Measurements from ENCODE around the gene ST6GALNAC3.

Gene ST6GALNAC3

GRCh38 chr1:76269155-76269554 lies 194.6 kb downstream of the ST6GALNAC3 start:
- no peaks in the 10 kb centered on the region for H3K27me3 ChIP-seq (ENCODE audit: control insufficient read depth, insufficient read depth, low read length)
- no peaks in the 10 kb centered on the region for H3K9me3 ChIP-seq (ENCODE audit: control insufficient read depth, insufficient read depth, low read length)
- H3K27ac ChIP-seq (ENCODE audit: low read length), result no peak overlapping the region
- no peaks in the 10 kb centered on the region for H3K36me3 ChIP-seq (ENCODE audit: control insufficient read depth, insufficient read depth, low read length)
- H3K4me1 ChIP-seq (ENCODE audit: control insufficient read depth, insufficient read depth, low read length), result no peaks in the 10 kb centered on the region; the same call in 1 of the 2 replicates
- H3K4me3 ChIP-seq (ENCODE audit: low read length), result no peak overlapping the region
- no peak for DNase-seq (ENCODE audit: low read depth, low spot score)
- no CpG with 5 or more reads among the region's 2 CpGs for WGBS (ENCODE audit: insufficient coverage, insufficient read length)

DNA sequence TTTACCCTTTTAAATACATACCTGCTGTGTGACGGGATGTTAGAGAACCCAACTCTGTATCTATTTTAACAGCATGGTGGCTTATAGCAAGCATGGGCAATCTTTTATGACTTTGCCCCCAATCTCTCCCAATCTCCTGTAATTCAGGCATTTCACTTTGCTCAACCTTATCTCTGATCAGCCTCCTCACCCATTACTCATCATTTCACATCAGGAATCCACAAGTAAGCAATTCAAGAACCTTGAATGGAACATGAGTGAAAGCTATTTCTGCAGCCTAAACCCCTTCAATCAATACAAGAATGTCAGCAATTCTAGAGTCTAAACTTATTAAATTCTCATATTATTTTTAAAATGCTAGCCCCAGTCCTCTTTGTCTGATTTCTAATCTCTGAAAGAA lies 199.8 kb downstream of the ST6GALNAC3 start:
- no peak for DNase-seq (ENCODE audit: low read depth, low spot score)
- H3K9me3 ChIP-seq (ENCODE audit: control insufficient read depth, insufficient read depth, low read length), result no peaks in the 10 kb centered on the region
- H3K27ac ChIP-seq (ENCODE audit: low read length), result no peak overlapping the region
- no peak overlapping the region for H3K4me3 ChIP-seq (ENCODE audit: low read length)
- no CpG with 5 or more reads among the region's 1 CpG for WGBS (ENCODE audit: insufficient coverage, insufficient read length)
- no peaks in the 10 kb centered on the region for H3K36me3 ChIP-seq (ENCODE audit: control insufficient read depth, insufficient read depth, low read length)
- H3K27me3 ChIP-seq (ENCODE audit: control insufficient read depth, insufficient read depth, low read length), result no peaks in the 10 kb centered on the region
- no peaks in the 10 kb centered on the region for H3K4me1 ChIP-seq (ENCODE audit: control insufficient read depth, insufficient read depth, low read length)

GRCh38 chr1:76274718-76275117 lies 200.2 kb downstream of the ST6GALNAC3 start:
- H3K9me3 ChIP-seq (ENCODE audit: control insufficient read depth, insufficient read depth, low read length), result no peaks in the 10 kb centered on the region
- DNase-seq (ENCODE audit: low read depth, low spot score), result no peak
- no peaks in the 10 kb centered on the region for H3K36me3 ChIP-seq (ENCODE audit: control insufficient read depth, insufficient read depth, low read length)
- WGBS (ENCODE audit: insufficient coverage, insufficient read length), result no CpG with 5 or more reads among the region's 3 CpGs
- no peaks in the 10 kb centered on the region for H3K4me1 ChIP-seq (ENCODE audit: control insufficient read depth, insufficient read depth, low read length)
- no peak overlapping the region for H3K4me3 ChIP-seq (ENCODE audit: low read length)
- no peak overlapping the region for H3K27ac ChIP-seq (ENCODE audit: low read length)
- no peaks in the 10 kb centered on the region for H3K27me3 ChIP-seq (ENCODE audit: control insufficient read depth, insufficient read depth, low read length)

DNA sequence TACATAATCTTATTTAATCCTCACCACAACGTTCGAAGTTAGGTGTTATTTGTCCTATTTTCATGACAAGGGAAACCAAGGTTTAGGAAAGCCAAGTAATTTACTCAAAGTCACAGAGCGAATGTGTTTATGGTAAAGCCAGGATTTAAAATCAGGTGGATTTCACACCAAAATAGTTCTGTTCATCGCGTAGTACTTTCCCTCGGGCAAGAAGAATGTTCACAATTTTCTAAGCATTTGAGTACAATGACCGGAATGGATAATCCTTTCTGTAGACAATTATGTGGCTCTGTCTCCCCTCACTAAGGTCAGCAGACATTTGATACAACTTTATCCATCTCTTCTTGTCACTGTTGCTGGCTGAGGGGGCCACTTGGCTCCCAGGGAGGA lies 204.2 kb downstream of the ST6GALNAC3 start:
- Histone ChIP-seq H3K4me3 (ENCODE audit: low read length) (no peak overlapping the region), H3K27ac (ENCODE audit: low read length) (no peak overlapping the region), H3K9me3 (ENCODE audit: control insufficient read depth, insufficient read depth, low read length) (no peaks in the 10 kb centered on the region), H3K36me3 (ENCODE audit: control insufficient read depth, insufficient read depth, low read length) (no peaks in the 10 kb centered on the region), H3K4me1 (ENCODE audit: control insufficient read depth, insufficient read depth, low read length) (no peaks in the 10 kb centered on the region), H3K27me3 (ENCODE audit: control insufficient read depth, insufficient read depth, low read length) (no peaks in the 10 kb centered on the region)
- no peak for DNase-seq (ENCODE audit: low read depth, low spot score)
- WGBS (ENCODE audit: insufficient coverage, insufficient read length), result no CpG with 5 or more reads among the region's 7 CpGs

DNA sequence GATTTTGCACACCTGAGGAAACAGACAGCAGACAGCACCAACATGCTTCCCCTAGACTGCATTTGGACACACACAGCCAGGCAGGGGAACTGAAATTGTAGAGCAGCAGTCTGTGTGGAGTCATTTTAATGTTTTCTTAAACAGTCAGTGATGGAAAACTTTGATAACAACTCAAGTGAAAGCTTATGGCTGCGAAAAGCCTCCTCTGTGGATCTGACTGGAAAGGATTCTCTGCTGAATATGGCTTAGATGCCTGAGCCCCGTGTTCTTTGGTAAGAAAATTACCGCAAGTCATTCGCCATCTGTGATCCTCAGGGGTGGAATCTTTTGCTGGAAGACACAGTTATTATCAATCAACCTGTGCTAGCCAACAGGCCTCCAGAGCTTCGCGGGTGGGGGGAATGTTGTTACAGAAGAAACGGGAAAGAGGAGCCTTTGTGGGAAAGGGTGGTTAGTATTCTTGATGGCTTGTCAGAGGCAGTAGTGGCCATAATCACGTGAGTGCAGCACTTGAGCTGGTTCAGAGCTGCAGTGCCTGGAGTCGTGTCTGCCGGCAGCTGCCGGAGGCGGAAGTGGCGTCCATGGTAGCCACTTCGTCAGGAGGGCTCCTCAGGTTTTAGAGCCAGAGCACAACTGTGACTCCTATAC lies 204.7 kb downstream of the ST6GALNAC3 start:
- Histone ChIP-seq H3K27ac (ENCODE audit: low read length) (no peak overlapping the region), H3K36me3 (ENCODE audit: control insufficient read depth, insufficient read depth, low read length) (no peaks in the 10 kb centered on the region), H3K9me3 (ENCODE audit: control insufficient read depth, insufficient read depth, low read length) (no peaks in the 10 kb centered on the region), H3K27me3 (ENCODE audit: control insufficient read depth, insufficient read depth, low read length) (no peaks in the 10 kb centered on the region), H3K4me1 (ENCODE audit: control insufficient read depth, insufficient read depth, low read length) (no peaks in the 10 kb centered on the region), H3K4me3 (ENCODE audit: low read length) (no peak overlapping the region)
- DNase-seq (ENCODE audit: low read depth, low spot score), result no peak
- no CpG with 5 or more reads among the region's 14 CpGs for WGBS (ENCODE audit: insufficient coverage, insufficient read length)

- no CpG with 5 or more reads among the region's 2 CpGs for WGBS (ENCODE audit: insufficient coverage, insufficient read length)
- Histone ChIP-seq H3K27ac (ENCODE audit: low read length) (no peak overlapping the region), H3K36me3 (ENCODE audit: control insufficient read depth, insufficient read depth, low read length) (no peaks in the 10 kb centered on the region), H3K4me3 (ENCODE audit: low read length) (no peak overlapping the region), H3K27me3 (ENCODE audit: control insufficient read depth, insufficient read depth, low read length) (no peaks in the 10 kb centered on the region), H3K9me3 (ENCODE audit: control insufficient read depth, insufficient read depth, low read length) (no peaks in the 10 kb centered on the region), H3K4me1 (ENCODE audit: control insufficient read depth, insufficient read depth, low read length) (peaks cover 2% of the 10 kb centered on the region; the same call in 1 of the 2 replicates)
- no peak for DNase-seq (ENCODE audit: low read depth, low spot score)
These were observed 206.8 kb downstream of the ST6GALNAC3 start for GRCh38 chr1:76281306-76281705.

DNA sequence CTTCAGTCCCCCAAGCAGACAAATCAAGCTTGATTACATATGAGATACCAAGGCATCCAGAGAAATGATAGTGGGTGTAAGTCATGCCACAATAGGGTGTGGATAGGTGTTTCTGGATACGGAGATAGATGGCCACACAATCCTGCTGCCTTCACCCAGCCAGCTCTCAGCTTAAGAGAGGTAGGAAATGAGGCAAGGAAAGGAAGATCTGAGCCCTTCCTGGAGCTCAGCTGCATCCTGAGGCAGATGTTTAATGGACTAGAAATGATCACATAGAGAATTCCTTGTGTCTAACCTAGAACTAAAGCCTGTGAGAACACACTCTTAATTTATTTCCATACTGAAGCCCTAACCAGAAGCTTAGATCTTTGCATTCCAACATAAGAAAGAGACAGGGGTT lies 210.3 kb downstream of the ST6GALNAC3 start:
- no peaks in the 10 kb centered on the region for H3K9me3 ChIP-seq (ENCODE audit: control insufficient read depth, insufficient read depth, low read length)
- WGBS (ENCODE audit: insufficient coverage, insufficient read length), result no CpG with 5 or more reads among the region's 1 CpG
- no peak overlapping the region for H3K27ac ChIP-seq (ENCODE audit: low read length)
- DNase-seq (ENCODE audit: low read depth, low spot score), result no peak
- H3K36me3 ChIP-seq (ENCODE audit: control insufficient read depth, insufficient read depth, low read length), result no peaks in the 10 kb centered on the region
- no peaks in the 10 kb centered on the region for H3K27me3 ChIP-seq (ENCODE audit: control insufficient read depth, insufficient read depth, low read length)
- peaks cover 2% of the 10 kb centered on the region; the same call in 1 of the 2 replicates for H3K4me1 ChIP-seq (ENCODE audit: control insufficient read depth, insufficient read depth, low read length)
- H3K4me3 ChIP-seq (ENCODE audit: low read length), result no peak overlapping the region

GRCh38 chr1:76285578-76286135 lies 211.1 kb downstream of the ST6GALNAC3 start:
- Histone ChIP-seq H3K4me3 (ENCODE audit: low read length) (no peak overlapping the region), H3K9me3 (ENCODE audit: control insufficient read depth, insufficient read depth, low read length) (no peaks in the 10 kb centered on the region), H3K4me1 (ENCODE audit: control insufficient read depth, insufficient read depth, low read length) (peaks cover 3% of the 10 kb centered on the region), H3K27ac (ENCODE audit: low read length) (no peak overlapping the region), H3K27me3 (ENCODE audit: control insufficient read depth, insufficient read depth, low read length) (no peaks in the 10 kb centered on the region), H3K36me3 (ENCODE audit: control insufficient read depth, insufficient read depth, low read length) (no peaks in the 10 kb centered on the region)
- no peak for DNase-seq (ENCODE audit: low read depth, low spot score)
- no CpG with 5 or more reads among the region's 4 CpGs for WGBS (ENCODE audit: insufficient coverage, insufficient read length)

DNA sequence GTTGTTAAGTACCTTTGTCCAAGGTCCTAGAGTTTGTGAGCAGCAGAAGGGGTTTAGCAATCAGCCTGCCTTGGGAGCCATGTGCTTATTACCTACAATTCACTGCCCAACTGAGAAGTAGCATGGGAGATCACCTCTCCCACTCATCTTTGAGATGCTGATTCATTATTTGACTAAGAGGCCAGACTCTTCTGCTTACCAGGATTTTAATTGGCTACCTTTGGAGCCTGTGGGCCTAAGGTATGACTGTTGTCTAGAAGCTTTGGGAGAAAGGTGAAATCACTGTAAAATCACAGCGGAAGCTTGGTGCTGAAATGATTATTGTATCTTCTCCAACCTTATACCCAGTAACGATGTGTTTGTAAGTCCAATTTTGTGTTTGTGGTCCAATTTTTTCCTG lies 213.4 kb downstream of the ST6GALNAC3 start:
- no CpG with 5 or more reads among the region's 2 CpGs for WGBS (ENCODE audit: insufficient coverage, insufficient read length)
- Histone ChIP-seq H3K9me3 (ENCODE audit: control insufficient read depth, insufficient read depth, low read length) (no peaks in the 10 kb centered on the region), H3K4me1 (ENCODE audit: control insufficient read depth, insufficient read depth, low read length) (peaks cover 5% of the 10 kb centered on the region)

DNA sequence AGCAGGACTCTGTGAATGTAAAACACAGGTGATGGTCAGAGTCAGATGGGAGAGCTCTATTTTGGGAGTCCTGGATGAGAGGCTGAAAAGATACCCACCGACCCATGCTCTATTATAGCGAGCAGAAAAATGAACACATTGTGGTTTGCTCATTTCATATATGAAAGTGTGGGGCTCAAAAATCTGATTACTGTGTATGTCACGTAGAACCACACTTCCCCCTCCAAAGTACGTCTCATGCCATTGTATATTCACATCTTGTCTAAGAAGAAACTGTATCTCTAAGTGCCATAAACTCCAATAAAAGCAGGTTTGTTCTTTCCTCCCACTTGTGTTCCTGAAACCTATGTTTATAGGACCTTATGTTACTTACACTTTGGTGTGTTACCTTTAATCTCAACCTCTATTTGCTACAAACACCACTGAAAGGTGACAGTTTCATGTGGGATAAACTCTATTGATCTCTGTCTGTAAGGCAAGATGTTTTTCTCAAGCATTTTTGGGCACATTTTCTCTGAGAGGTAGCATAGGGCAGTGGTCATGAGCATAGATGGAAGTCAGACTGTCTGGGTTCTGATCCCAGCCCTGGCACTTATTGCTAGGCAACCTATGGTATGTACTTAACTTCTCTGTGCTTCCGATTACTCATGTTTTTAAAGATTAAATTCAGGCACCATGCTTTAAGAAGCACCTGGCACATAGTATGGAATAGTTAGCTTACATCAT lies 214.4 kb downstream of the ST6GALNAC3 start:
- no peaks in the 10 kb centered on the region for H3K27me3 ChIP-seq (ENCODE audit: control insufficient read depth, insufficient read depth, low read length)
- H3K9me3 ChIP-seq (ENCODE audit: control insufficient read depth, insufficient read depth, low read length), result no peaks in the 10 kb centered on the region
- peaks cover 5% of the 10 kb centered on the region for H3K4me1 ChIP-seq (ENCODE audit: control insufficient read depth, insufficient read depth, low read length)
- DNase-seq (ENCODE audit: low read depth, low spot score), result no peak
- H3K27ac ChIP-seq (ENCODE audit: low read length), result no peak overlapping the region
- WGBS (ENCODE audit: insufficient coverage, insufficient read length), result no CpG with 5 or more reads among the region's 5 CpGs
- H3K4me3 ChIP-seq (ENCODE audit: low read length), result no peak overlapping the region
- H3K36me3 ChIP-seq (ENCODE audit: control insufficient read depth, insufficient read depth, low read length), result no peaks in the 10 kb centered on the region

More for the DNA sequence above, 213.4 kb downstream of the ST6GALNAC3 start:
- Histone ChIP-seq H3K27me3 (ENCODE audit: control insufficient read depth, insufficient read depth, low read length) (no peaks in the 10 kb centered on the region), H3K4me3 (ENCODE audit: low read length) (no peak overlapping the region), H3K36me3 (ENCODE audit: control insufficient read depth, insufficient read depth, low read length) (no peaks in the 10 kb centered on the region), H3K27ac (ENCODE audit: low read length) (no peak overlapping the region)
- no peak for DNase-seq (ENCODE audit: low read depth, low spot score)
